D721Med (cell line): ENCODE results near the gene GPHN.

Experiments
- DNase-seq: peaks from one replicate; pipeline ENCODE4 v3.0.0; 2011; ENCODE audit warnings: low spot score; ENCODE audit not compliant: insufficient read length
- FAIRE-seq: peaks from 2 replicates; lab custom pipeline; 2011; peaks lifted over from hg19 to GRCh38; lab: Jason Lieb, UNC
- CTCF ChIP-seq: IDR thresholded peaks from 2 replicates; pipeline ENCODE4 v1.5.1; 2012; ENCODE audit warnings: mild to moderate bottlenecking, control low read depth; ENCODE audit not compliant: insufficient read depth; ENCODE audit errors: missing control alignments

GPHN gene

GRCh38 chr14:66636240-66636639 is 128.3 kb downstream of the GPHN start:
- no peak for FAIRE-seq

GRCh38 chr14:66638689-66639088 is 130.7 kb downstream of the GPHN start:
- DNase-seq: no peak
- FAIRE-seq: no peak
- no peak for TF ChIP-seq CTCF

More at GRCh38 chr14:66636240-66636639, 128.3 kb downstream of the GPHN start:
- no peak for DNase-seq
- no peak for TF ChIP-seq CTCF

- no peak for FAIRE-seq
- no peak for DNase-seq
- no peak for TF ChIP-seq CTCF
These were observed 134.1 kb downstream of the GPHN start for GRCh38 chr14:66641861-66642635.

DNA sequence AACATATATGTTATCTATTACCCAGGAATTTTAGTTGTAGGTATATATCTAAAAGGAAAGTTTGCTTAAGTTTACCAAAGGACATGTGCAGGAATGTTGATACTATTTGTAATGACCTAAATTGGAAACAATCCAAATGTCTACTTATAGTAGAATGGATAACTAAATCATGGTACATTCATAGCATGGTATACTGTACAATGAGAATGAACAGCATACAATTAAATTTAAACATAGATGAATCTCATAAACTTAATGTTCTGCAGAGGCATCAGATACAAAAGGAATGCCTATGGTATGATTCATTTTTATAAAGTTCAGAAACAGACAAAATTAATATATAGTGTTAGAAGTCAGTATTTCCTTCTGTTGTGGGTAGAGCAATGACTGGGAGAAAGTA is 135.4 kb downstream of the GPHN start:
- TF ChIP-seq CTCF: no peak
- no peak for FAIRE-seq
- no peak for DNase-seq

- FAIRE-seq (no peak), DNase-seq (no peak)
- TF ChIP-seq CTCF: no peak
These were observed 137.8 kb downstream of the GPHN start for GRCh38 chr14:66645716-66646115.

GRCh38 chr14:66649498-66649897 is 141.6 kb downstream of the GPHN start:
- FAIRE-seq (no peak), DNase-seq (no peak)
- TF ChIP-seq CTCF: no peak

DNA sequence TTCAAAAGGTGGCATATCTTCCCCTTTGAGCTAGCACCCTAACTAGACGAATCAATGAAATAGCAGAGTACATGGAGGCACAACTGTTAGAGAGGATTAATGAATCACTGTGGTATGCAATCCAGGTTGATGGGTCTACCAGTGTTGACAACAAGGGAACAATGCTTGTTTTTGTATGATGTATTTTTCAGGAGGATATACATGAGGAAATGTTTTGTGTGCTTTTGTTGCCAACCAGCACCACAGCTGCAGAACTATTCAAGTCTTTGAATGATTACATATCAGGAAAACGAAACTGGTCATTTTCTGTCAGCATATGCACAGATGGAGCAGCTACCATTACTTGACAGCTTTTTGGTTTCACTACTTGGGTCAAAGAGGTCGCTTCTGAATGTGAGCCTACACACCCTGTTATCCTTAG is 142.6 kb downstream of the GPHN start:
- TF ChIP-seq CTCF: no peak
- no peak for FAIRE-seq
- DNase-seq: no peak
